NCI-H187 (cell line): ENCODE measurements around the gene ATAD3B.
"Not testable (repeated sequence)": the region's sequence is repeated elsewhere in the genome, so short reads cannot be mapped to it uniquely, and the experiment has no call there.

Source experiments
- DNase-seq, 2 experiments: peaks; one replicate each; lab custom pipeline; 2025; lab: John Stamatoyannopoulos, UW

Gene ATAD3B, protein sequence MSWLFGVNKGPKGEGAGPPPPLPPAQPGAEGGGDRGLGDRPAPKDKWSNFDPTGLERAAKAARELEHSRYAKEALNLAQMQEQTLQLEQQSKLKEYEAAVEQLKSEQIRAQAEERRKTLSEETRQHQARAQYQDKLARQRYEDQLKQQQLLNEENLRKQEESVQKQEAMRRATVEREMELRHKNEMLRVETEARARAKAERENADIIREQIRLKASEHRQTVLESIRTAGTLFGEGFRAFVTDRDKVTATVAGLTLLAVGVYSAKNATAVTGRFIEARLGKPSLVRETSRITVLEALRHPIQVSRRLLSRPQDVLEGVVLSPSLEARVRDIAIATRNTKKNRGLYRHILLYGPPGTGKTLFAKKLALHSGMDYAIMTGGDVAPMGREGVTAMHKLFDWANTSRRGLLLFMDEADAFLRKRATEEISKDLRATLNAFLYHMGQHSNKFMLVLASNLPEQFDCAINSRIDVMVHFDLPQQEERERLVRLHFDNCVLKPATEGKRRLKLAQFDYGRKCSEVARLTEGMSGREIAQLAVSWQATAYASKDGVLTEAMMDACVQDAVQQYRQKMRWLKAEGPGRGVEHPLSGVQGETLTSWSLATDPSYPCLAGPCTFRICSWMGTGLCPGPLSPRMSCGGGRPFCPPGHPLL

DNA sequence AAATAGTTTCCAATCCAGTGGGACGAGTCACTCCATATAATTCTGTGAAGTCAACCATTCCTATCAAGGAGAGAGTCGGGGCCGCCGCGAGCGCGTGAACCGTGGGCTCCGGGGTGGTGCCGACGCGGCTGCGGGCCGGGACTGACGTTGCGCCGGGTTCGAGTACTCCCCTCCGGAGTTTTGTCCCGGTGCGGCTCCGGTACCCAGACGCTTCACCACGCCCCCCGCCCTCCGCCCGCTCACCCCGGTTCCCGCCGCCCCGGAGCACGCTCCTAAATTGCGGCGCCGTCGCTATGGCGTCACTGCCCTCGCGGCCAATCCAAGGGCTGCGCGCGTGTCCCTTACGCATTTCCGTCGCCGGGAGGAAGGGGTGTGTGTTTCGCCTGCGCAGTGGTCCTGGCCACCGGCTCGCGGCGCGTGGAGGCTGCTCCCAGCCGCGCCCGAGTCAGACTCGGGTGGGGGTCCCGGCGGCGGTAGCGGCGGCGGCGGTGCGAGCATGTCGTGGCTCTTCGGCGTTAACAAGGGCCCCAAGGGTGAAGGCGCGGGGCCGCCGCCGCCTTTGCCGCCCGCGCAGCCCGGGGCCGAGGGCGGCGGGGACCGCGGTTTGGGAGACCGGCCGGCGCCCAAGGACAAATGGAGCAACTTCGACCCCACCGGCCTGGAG lies at the start of gene ATAD3B:
ATAD3B (plus strand) TSS at position 377 of the 664 bp plus-strand sequence; CDS start at position 497, 120 bp downstream.
- peak; percentile 84 to 87 for DNase-seq

DNA sequence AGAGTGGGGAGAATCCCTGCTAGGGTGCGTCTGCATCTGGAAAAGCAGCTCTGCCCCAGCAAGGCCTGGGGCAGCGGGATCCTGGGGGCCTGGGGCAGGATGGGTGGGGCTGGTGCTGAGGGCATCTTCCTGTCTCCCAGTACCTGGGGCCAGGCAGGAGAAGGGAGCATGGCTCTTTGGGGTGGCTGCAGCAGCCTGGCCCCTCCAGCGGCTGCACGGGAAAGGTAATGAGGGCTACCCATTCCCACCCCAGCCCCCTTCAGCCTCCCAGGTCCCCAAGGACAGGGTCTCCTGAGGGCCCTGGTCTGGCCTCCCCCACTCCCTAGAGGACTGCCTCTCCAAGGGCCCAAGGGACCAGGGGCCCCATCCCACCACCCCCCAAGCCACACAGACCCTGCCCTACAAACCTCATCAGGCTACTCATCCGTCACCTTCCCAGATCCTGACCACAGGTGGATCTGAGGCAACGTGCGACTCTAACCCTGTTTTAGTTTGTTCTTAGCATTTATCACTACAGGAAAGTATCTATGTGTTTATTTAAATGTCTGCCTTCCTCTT lies 49.6 kb upstream of the ATAD3B start:
- DNase-seq: no peak

DNA sequence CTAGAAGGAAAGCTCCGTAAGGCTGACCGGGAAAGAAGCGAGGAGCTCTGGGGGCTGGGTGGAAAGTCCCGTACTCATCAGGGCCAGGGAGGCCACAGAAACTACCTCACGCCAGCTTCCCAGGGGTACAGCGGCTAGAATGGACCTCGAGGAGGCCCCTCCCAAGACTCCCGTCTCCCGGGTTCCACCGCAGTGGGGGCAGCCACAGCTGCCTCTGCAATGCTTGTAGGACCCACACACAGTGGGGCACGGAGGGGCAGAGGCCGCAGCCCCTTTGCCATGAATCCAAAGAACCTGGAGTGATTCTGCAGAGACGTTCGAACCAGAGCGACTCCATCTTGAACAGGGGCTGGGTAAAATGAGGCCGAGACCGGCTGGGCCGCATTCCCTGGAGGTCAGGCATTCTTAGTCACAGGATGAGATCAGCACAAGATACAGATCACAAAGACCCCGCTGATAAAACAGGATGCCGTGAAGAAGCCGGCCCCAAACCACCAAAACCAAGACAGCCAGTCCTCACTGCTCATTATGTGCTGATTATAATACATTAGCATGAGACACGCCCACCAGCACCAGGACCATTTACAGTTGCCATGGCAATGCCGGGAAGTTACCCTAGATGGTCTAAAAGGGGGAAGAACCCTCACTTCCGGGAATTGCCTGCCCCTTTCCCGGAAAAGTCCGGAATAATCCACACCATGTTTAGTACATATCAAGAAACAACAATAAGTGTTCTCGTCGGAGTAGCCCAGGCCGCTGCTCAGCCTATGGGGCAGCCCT lies 48.9 kb upstream of the ATAD3B start:
- no peak for DNase-seq

DNA sequence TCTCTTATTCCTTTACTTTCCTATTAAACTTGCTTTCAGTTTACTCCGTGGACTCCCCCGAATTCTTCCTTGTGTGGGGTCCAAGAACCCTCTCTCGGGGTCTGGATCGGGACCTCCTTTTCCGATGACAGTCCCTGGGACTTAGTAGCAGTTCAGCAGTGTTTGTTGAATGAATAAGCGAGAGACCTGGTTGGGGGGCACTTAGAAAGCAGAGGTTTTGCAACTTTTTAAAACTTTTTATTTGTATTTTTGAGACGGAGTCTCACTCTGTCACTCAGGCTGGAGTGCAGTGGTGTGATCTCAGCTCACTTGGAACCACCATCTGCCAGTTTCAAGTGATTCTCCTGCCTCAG lies 48.3 kb upstream of the ATAD3B start:
- DNase-seq: no peak

DNA sequence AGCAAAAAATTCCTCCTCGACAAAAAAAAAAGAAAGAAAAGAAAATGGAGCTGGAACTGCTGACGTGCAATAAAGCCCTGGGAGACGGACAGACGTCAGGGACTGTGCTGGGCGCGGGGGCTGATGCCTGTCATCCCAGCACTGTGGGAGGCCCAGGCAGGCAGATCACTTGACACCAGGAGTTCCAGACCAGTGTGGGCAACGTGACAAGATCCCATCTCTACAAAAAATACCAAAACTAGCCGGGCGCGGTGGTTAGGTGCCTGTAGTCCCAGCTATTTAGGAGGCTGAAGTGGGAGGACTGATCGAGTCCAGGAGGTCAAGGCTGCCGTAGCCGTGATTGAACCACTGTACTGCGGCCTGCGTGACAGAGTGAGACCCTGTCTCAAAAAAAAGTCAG lies 46.9 kb upstream of the ATAD3B start:
- no peak for DNase-seq

DNA sequence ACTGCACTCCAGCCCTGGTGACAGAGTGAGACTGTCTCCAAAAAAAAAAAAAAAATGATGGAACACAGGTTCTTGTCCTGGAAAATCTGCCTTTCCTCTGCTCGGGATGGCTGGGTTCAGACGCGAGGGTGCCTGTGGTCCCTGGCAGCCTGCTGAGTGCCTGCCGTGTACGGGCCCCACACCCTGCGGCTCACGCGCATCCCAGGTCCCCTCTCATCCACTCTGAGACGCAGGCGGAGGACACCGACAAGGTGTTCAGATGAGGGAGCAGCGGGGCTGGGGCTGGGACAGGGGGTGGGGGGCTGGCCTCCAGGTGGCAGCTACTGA lies 46.2 kb upstream of the ATAD3B start:
- no peak for DNase-seq

DNA sequence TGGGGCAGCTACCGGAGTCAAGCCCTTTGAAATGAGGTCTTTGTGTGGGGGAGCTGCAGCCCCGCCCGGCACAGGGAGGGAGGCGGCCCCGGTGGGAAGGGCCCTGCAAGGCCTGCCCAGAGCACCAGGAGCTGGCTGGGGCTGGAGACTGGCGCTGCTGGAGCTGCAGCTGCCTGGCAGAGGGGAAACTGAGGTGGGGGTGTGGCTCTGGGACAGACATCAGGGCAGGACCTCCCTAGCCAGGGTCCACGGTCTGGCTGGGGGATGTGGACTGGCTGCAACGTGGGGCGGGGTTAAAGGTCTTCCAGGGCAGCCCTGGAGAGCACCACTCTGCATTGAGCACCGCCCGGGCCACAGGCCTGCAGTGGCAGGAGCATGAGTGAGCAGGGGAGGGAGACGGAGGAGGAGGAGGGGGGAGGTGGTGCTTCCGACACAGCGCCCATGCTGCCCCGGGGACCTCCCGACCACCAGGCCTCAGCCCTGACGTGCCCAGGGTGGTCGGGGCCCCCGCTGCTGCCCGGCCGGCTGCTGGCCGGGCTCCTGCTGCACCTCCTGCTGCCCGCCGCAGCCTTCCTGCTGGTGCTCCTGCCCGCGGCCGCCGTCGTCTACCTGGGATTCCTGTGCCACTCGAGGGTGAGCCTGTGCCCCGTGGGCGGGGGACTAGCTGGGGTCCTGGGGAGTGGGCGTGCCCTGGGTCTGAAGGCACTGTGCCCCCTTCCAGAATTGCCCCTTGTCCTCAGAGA lies 45.6 kb upstream of the ATAD3B start:
- DNase-seq: no peak

DNA sequence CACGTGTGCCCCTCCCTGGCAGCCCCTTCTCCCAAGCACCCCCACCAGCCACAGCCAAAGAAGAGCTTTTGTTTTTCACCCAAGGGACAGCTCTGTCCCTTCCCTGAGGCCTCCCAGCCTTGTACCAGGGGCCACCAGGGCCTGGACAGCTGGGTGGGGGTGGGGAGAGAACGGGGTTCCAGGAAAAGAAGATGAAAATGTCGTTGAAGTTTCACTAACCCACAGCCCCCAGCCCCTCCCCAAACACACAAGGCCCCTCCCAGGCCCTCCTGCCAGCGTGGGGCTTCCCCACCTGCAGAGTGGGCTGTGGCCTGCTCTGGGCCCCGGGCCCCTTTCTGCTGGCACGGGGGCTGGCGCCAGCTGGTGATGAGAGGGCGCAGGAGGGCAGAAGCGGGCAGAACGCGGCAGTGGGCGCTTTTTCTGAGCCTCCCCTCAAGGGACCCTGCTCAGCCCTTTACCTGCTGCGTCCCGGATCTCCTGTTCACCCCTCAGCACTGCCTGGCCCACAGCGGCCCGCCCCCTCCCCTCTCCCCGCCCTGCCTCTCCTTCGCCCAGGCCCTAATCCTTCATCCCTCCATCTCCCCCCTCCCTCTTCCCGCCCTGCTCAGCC lies 45.0 kb upstream of the ATAD3B start:
- no peak for DNase-seq

DNA sequence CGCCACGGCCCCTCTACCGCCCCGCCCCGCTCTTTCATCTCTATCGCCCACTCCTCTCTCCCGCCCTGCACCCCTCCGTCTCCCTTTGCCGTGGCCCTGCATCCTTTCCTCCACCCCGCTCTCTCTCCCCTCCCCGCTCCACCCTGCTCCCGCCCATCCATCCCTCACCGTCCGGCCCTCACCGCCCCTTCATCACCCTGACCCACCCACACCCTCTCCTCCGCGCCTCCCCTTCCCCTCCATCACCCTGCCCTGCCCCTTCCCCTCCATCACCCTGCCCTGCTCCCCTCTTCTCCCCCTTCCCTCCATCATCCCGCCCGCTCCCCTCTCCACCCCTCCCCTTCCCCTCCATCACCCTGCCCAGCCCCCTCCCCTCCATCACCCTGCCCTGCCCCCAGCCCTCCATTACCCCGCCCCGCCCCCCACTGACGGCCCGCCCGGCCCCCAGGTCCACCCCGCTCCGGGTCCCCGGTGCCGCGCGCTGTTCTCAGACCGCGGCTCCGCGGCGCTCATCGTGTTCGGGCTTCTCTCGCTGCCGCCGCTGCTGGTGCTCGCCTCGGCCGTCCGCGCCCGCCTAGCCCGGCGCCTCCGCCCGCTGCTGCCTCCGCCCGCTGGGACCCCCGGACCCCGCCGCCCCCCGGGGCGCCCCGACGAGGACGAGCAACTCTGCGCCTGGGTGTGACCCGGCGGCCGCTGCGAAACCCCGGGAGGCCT lies 44.3 kb upstream of the ATAD3B start:
- no peak for DNase-seq

DNA sequence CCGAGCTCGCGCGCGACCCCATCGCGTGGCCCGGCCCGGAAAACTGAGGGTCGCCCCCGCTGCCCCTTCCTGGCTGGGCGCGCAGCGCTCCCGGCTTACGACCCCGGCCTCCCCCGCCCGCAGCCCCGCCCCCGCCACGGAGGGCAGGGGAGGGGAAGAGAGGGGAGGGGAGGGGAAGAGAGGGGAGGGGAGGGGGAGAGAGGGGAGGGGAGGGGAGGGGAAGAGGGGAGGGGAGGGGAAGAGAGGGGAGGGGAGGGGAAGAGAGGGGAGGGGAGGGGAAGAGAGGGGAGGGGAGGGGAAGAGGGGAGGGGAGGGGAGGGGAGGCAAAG lies 43.8 kb upstream of the ATAD3B start:
- DNase-seq: no peak

DNA sequence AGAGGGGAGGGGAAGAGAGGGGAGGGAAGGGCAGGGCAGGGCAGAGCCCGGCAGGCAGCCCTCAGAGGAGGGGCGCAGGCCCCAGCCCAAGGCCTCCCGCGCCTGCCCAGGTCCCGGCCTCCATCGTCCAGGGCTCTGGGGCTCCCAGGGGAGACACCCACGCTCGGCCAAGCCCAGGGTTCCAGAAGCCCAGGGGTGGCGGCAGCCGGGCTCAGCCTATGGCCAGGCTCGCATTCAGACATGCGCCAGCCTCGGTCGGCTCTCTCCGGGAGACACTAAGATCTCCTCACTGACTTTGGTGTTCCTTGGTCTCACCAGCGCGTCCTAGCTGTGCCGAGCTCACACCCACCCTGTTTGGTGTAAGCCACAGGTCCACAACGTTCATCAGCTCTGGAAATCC lies 43.4 kb upstream of the ATAD3B start:
- DNase-seq: no peak

DNA sequence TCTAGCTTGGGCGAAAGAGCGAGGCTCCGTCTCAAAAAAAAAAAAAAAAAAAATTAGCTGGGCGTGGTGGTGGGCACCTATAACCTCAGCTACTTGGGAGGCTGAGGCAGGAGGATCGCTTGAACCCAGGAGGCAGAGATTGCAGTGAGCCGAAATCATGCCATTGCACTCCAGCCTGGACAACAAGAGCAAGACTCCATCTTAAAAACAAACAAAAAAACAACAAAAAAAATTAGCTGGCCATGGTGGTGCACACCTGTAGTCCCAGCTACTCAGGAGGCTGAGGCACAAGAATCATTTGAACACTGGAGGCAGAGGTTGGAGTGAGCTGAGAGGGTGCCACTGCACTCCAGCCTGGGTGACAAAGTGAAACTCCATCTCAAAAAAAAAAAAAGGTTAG lies 42.6 kb upstream of the ATAD3B start:
- DNase-seq: not testable (repeated sequence)

DNA sequence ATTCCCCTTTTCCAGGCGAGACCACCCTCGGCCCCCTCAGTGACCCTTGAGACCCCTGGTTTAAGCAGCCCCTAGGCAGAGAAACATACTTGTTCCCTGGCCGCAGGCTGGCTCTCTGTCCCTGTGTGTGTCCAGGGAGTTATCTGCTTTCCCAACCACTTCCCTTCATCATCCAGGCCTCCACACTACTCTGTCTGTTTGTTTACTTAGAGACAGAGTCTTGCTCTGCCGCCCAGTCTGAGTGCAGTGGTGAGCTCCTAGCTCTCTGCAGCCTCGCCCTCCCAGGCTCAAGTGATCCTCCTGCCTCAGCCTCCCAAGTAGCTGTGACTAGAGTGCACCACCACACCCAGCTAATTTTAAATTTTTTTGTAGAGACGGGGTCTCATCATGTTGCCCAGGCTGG lies 41.9 kb upstream of the ATAD3B start:
- no peak for DNase-seq

DNA sequence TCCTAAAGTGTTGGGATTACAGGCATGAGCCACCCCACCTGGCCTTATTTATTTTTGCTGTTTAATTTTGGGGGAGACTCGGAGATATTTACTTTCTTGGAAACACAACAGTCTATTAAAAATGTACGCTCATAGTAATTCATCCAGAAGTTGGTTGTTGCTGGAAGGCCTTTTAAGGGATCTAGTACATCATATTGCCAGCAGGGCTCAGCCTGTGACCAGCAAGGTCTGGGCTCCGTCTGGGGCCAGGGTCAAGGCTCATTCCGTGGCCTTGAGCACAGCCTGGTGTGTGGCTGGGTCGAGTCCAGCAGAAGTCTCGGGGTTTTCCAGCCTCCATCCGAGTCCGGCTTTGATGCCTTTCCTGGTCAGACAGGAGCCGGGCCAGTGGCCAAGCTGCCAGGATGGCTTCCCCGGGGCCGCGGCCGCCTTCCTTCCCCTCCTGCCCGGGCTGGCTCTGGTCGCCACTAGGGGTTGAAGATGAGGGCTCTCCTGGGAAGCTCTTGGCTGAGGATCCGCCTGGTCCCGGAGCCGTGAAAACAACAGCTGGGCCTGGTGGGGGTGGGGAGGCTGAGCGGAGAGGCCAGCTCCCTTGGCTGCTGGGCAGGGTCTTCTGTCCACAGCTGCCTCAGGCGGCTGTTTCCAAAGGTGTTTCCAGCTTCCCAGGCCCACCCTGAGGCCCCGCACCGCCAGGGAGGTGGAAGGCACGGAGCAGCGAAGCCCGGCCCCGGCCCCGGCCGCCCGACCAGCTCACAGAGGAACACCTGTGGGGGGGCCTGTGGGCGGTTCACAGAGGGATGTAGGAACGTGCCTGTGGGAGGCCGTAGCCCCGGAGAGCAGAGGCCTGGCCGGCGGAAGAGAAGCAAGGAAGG lies 41.2 kb upstream of the ATAD3B start:
- peak; percentile 15 to 57 for DNase-seq

DNA sequence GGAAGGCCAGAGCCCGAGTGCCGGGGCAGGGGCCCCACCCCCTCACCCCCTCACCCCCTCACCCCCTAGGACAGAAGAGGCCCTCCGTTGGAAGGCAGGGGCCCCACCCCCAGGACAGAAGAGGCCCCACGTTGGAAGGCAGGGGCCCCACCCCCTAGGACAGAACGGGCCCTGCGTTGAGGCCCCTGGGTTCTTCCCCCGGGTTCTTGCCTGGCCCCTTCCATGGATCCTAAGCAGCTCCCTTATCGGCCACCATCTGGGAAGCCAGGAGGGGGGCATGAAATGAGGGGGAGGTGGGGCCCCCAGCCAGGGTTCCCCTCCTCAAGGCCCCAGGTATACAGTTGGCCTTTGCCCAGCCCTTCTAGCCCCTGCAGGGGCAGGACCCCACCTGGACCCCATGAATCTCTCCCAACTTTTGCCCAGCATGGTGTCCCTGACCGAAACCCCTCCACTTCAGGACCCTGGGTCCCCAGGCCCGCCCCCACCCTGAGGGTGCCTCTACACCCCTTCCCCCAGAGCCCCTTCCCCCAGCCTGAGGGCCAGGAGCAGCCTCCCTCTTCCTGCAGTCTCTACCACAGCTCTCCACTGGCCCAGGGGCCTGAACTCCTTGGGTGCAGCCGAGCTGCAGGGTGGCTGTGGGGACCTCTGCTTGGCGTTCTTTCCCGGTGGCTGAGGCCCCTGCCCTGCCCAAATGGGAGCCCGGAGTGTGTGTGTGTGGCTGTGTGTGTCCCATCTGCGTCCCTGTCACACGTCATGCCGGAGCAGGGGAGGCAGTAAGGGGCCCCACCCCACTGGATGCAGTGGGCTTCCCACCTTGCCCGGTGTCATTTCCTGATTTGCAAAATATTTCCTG lies 40.3 kb upstream of the ATAD3B start:
- DNase-seq: no peak

DNA sequence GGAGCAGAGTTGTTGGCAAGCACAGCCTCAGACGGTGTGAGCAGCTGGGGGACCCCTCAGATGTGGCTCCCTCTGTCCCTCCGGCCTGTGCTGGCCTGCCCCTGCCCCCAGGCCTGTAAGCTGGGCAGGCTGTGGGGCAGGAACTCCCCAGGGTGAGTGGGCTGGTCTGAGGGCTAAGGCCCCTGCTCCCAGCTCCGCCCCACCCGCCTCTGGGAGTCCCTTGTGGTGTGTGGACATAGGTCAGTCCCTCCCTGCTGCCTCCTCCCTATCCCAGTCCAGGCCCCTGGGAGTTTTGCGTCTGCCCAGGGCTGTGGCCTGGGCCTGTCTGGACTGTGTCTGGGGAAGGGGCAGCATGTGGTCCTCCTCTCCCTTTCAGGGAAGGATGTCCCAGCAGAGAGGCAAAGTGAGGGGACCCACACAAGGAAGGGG lies 39.7 kb upstream of the ATAD3B start:
- no peak for DNase-seq

DNA sequence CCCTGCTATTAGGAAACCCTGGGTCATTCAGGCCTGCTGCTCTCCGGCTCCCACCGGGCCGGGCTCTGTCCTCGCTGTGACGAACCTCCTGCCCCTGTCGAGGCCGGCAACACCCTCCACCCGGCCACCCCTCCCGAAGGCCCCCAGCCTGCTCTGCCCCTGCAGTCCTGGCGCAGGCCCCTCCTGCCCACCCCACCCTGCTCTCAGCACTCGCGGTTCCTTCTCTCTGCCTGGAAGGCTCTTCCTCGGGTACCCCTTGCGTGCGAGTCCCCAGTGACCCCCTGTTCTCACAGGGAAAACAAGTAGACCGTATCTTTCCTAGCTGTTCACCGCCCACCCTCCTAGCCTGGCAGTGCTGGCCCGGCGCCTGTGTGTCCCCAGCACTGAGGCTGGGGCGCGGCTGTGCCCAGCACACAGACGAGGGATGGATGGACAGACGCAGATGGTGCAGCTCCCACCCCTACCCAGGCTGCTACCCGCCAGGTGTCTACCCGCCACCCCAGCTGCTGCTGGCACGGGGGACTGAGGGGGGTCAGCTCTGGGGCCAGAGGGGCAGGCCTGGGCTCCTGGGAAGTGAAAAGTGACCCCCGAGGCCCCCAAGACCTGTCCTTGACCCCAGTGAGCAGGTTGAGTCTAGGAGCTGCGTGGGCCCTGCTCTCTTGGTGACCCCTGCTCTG lies 39.2 kb upstream of the ATAD3B start:
- DNase-seq: no peak
